ENCODE measurements around the gene KIF18B. TPM values are rescaled to one million over a fixed set of nuclear protein-coding genes. Genes with fewer than 3 reads are reported as not detected.

The KIF18B gene
- total RNA-seq, 4 donors from 2014 or later: 0.08 to 0.35 (median 0.27) TPM; not detected in 1

GRCh38 chr17:44875761-44876160 is 71.8 kb downstream of the KIF18B start:
- Histone ChIP-seq H3K27ac (no peak overlapping the region), H3K4me1 (peaks cover 0 to 5% (median 0%) of the 10 kb centered on the region in 3 donors), H3K9me3 (no peaks in the 10 kb centered on the region), H3K4me3 (no peak overlapping the region), H3K27me3 (no peaks in the 10 kb centered on the region), H3K36me3 (peaks cover 3 to 99% of the 10 kb centered on the region in 2 donors)
- no peak for ATAC-seq
- TF ChIP-seq, protein P1, sequence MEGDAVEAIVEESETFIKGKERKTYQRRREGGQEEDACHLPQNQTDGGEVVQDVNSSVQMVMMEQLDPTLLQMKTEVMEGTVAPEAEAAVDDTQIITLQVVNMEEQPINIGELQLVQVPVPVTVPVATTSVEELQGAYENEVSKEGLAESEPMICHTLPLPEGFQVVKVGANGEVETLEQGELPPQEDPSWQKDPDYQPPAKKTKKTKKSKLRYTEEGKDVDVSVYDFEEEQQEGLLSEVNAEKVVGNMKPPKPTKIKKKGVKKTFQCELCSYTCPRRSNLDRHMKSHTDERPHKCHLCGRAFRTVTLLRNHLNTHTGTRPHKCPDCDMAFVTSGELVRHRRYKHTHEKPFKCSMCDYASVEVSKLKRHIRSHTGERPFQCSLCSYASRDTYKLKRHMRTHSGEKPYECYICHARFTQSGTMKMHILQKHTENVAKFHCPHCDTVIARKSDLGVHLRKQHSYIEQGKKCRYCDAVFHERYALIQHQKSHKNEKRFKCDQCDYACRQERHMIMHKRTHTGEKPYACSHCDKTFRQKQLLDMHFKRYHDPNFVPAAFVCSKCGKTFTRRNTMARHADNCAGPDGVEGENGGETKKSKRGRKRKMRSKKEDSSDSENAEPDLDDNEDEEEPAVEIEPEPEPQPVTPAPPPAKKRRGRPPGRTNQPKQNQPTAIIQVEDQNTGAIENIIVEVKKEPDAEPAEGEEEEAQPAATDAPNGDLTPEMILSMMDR (IDR thresholded peaks at IDR 0.05): no peak
- TF ChIP-seq POLR2AphosphoS5 (IDR thresholded peaks at IDR 0.05) (no peak), POLR2A (IDR thresholded peaks at IDR 0.05) (no peak), EP300 (IDR thresholded peaks at IDR 0.05) (no peak)
- 85 to 100% methylated on average over 1 to 2 of the region's 6 CpGs for WGBS, 2 donors (ENCODE audit: low coverage in 1 of 2)

Small RNA genes within 50 kb of the gene (small RNA-seq; reads per million reads assigned to genes)
- 0 reads per million in 4 donors for gene AC015936.2
- 0 reads per million in 4 donors for gene CCDC103
- gene MIR6783: 0 reads per million in 4 donors
- gene RN7SL405P: 0 reads per million in 4 donors

Other genes starting within 250 kb of the KIF18B start
- gene DBF4B, start 239.1 kb downstream of the KIF18B start, total RNA-seq: 1 to 10 TPM in 3 of 4 donors, under 1 TPM in 1; 0.96 to 7.2 (median 3.9) TPM
- 1 to 10 TPM in 3 of 4 donors, under 1 TPM in 1; 0.10 to 4.2 (median 1.3) TPM for gene ADAM11, start 188.8 kb downstream of the KIF18B start, total RNA-seq
- 10 to 100 TPM; 28.2 to 78.3 (median 44.5) TPM for gene GJC1, start 117.5 kb downstream of the KIF18B start, total RNA-seq
- 1 to 10 TPM; 1.1 to 2.5 (median 1.5) TPM for gene HIGD1B, start 99.9 kb downstream of the KIF18B start, total RNA-seq
- gene EFTUD2, start 48.3 kb downstream of the KIF18B start, total RNA-seq: 10 to 100 TPM; 45.1 to 71.2 (median 57.8) TPM
- 1 to 10 TPM in 2 of 4 donors, under 1 TPM in 1, not detected in 1; 0.77 to 3.8 (median 1.1) TPM for gene GFAP, start 32.3 kb downstream of the KIF18B start, total RNA-seq
- gene C1QL1, start 20.5 kb upstream of the KIF18B start, total RNA-seq: 1 to 10 TPM; 4.1 to 7.1 (median 5.0) TPM
- gene DCAKD, start 103.9 kb upstream of the KIF18B start, total RNA-seq: 10 to 100 TPM; 50.3 to 68.2 (median 58.0) TPM
- gene NMT1, start 113.5 kb upstream of the KIF18B start, total RNA-seq: 100 to 1,000 TPM in 1 of 4 donors, 10 to 100 TPM in 3; 63.5 to 129 (median 69.1) TPM
- 100 to 1,000 TPM in 2 of 4 donors, 10 to 100 TPM in 2; 50.4 to 147 (median 81.8) TPM for gene PLCD3, start 184.7 kb upstream of the KIF18B start, total RNA-seq
- 10 to 100 TPM; 15.0 to 28.8 (median 23.5) TPM for gene ACBD4, start 187.9 kb upstream of the KIF18B start, total RNA-seq
- gene HEXIM1, start 200.7 kb upstream of the KIF18B start, total RNA-seq: 10 to 100 TPM; 48.3 to 56.3 (median 53.8) TPM
- 10 to 100 TPM in 1 of 4 donors, 1 to 10 TPM in 3; 3.8 to 11.1 (median 8.6) TPM for gene HEXIM2, start 214.1 kb upstream of the KIF18B start, total RNA-seq